Breast epithelium (tissue), 4 donors: ENCODE results near the gene FAM83F. TPM values are rescaled to one million over a fixed set of nuclear protein-coding genes. Genes with fewer than 3 reads are reported as not detected.

Source experiments
- DNase-seq, 2 donors: peaks; one replicate each; pipeline ENCODE4 v3.0.0-alpha.2; 2019; ENCODE audit warnings: low spot score in 2 of 2
- H3K27ac ChIP-seq, 2 donors: fragments of 200-600 bp; sonication (generic) in 1 of 2; one replicate each; pipeline ENCODE4 v1.5.1; 2016 to 2019; ENCODE audit warnings: mild to moderate bottlenecking in 1 of 2
- H3K27me3 ChIP-seq, 2 donors: fragments of 200-600 bp; sonication (generic) in 1 of 2; one replicate each; pipeline versions ENCODE4 v1.5.1 to v1.6.0; 2017 to 2019; ENCODE audit warnings: control low read depth in 1 of 2, mild to moderate bottlenecking in 1 of 2
- H3K36me3 ChIP-seq: fragments of 200-600 bp; one replicate; pipeline ENCODE4 v1.5.1; 2019
- H3K4me1 ChIP-seq, 2 donors: fragments of 200-600 bp; sonication (generic); one replicate each; pipeline ENCODE4 v1.5.1; 2016 to 2019; ENCODE audit warnings: control low read depth in 1 of 2
- H3K4me3 ChIP-seq, 3 donors: fragments of 200-600 bp; sonication (generic); 1 replicate in 2 of 3; 2 replicates in 1 of 3; pipeline ENCODE4 v1.5.1; 2016 to 2019; ENCODE audit warnings: mild to moderate bottlenecking in 3 of 3, moderate library complexity in 2 of 3
- H3K9me3 ChIP-seq, 2 donors: fragments of 200-600 bp; sonication (generic) in 1 of 2; one replicate each; pipeline ENCODE4 v1.5.1; 2016 to 2019; ENCODE audit warnings: control low read depth in 1 of 2
- CTCF ChIP-seq, 3 donors: fragments of 450-650 bp; IDR thresholded peaks; one replicate each; pipeline ENCODE4 v1.5.1; 2016 to 2017; ENCODE audit warnings: antibody characterized with exemption in 3 of 3, mild to moderate bottlenecking in 3 of 3, moderate library complexity in 3 of 3
- POLR2A ChIP-seq: fragments of 450-650 bp; IDR thresholded peaks from one replicate; pipeline ENCODE4 v1.6.1; 2016; ENCODE audit warnings: antibody characterized with exemption, mild to moderate bottlenecking, moderate library complexity
- POLR2AphosphoS5 ChIP-seq, 3 donors: sonication (generic); formaldehyde crosslinking; IDR thresholded peaks; one replicate each; pipeline ENCODE4 v1.6.1; 2017; ENCODE audit warnings: antibody characterized with exemption in 3 of 3
- intact Hi-C: fragments of 100-400 bp; cut with DNase I; formaldehyde crosslinking; loops from one replicate; pipeline ENCODE4 v1.15.1; 2023; ENCODE audit warnings: low total_unique reads
- total RNA-seq, 3 donors: library from RNA; depleted of rRNA; stranded (reverse); fragments of >200 nt; gene quantifications; one replicate each; pipeline ENCODE4 v1.1.0, GENCODE V29; 2016

FAM83F gene
- total RNA-seq, 3 donors from 2014 or later = 4.5 to 15.5 (median 7.5) TPM

- DNase-seq = no peak
- TF ChIP-seq POLR2A (no peak), CTCF (IDR thresholded peaks at IDR 0.05) (no peak), POLR2AphosphoS5 (IDR thresholded peaks at IDR 0.05) (no peak)
- Histone ChIP-seq H3K4me1 (no peaks in the 10 kb centered on the region), H3K4me3 (no peak overlapping the region), H3K27me3 (no peaks in the 10 kb centered on the region), H3K36me3 (no peaks in the 10 kb centered on the region), H3K27ac (no peak overlapping the region), H3K9me3 (no peaks in the 10 kb centered on the region)
- intact Hi-C loops = loop anchor here (2.0 kb wide), 1 partner anchor 37 kb away; no protein-coding TSS in a partner anchor
Measured at GRCh38 chr22:40057652-40058051, 62.9 kb downstream of the FAM83F start.

GRCh38 chr22:40058265-40058664, 63.5 kb downstream of the FAM83F start:
- Histone ChIP-seq H3K36me3 (no peaks in the 10 kb centered on the region), H3K4me3 (no peak overlapping the region), H3K9me3 (no peaks in the 10 kb centered on the region), H3K4me1 (no peaks in the 10 kb centered on the region), H3K27me3 (no peaks in the 10 kb centered on the region), H3K27ac (no peak overlapping the region)
- DNase-seq = no peak
- intact Hi-C loops = loop anchor here (2.0 kb wide), 1 partner anchor 37 kb away; no protein-coding TSS in a partner anchor
- TF ChIP-seq POLR2A (no peak), CTCF (IDR thresholded peaks at IDR 0.05) (no peak), POLR2AphosphoS5 (IDR thresholded peaks at IDR 0.05) (no peak)

- intact Hi-C loops = no loop called here
- Histone ChIP-seq H3K4me3 (no peak overlapping the region), H3K27me3 (no peaks in the 10 kb centered on the region), H3K9me3 (no peaks in the 10 kb centered on the region), H3K27ac (no peak overlapping the region), H3K4me1 (no peaks in the 10 kb centered on the region), H3K36me3 (no peaks in the 10 kb centered on the region)
- TF ChIP-seq CTCF (IDR thresholded peaks at IDR 0.05) (no peak), POLR2A (no peak), POLR2AphosphoS5 (IDR thresholded peaks at IDR 0.05) (no peak)
- no peak for DNase-seq
Measured at GRCh38 chr22:40065981-40066380, 71.2 kb downstream of the FAM83F start.

GRCh38 chr22:40067639-40068038, 72.9 kb downstream of the FAM83F start:
- DNase-seq = no peak
- TF ChIP-seq POLR2A (no peak), POLR2AphosphoS5 (IDR thresholded peaks at IDR 0.05) (no peak), CTCF (IDR thresholded peaks at IDR 0.05) (no peak)
- intact Hi-C loops = no loop called here

GRCh38 chr22:40070701-40071100, 75.9 kb downstream of the FAM83F start:
- no peak for DNase-seq
- Histone ChIP-seq H3K36me3 (no peaks in the 10 kb centered on the region), H3K4me3 (no peak overlapping the region), H3K27ac (no peak overlapping the region), H3K4me1 (no peaks in the 10 kb centered on the region), H3K9me3 (no peaks in the 10 kb centered on the region), H3K27me3 (no peaks in the 10 kb centered on the region)
- TF ChIP-seq CTCF (IDR thresholded peaks at IDR 0.05) = no peak
- TF ChIP-seq POLR2A = no peak
- TF ChIP-seq POLR2AphosphoS5 (IDR thresholded peaks at IDR 0.05) = no peak
- intact Hi-C loops = no loop called here

More at GRCh38 chr22:40067639-40068038, 72.9 kb downstream of the FAM83F start:
- Histone ChIP-seq H3K36me3 (no peaks in the 10 kb centered on the region), H3K27me3 (no peaks in the 10 kb centered on the region), H3K27ac (no peak overlapping the region), H3K9me3 (no peaks in the 10 kb centered on the region), H3K4me3 (no peak overlapping the region), H3K4me1 (no peaks in the 10 kb centered on the region)
